Measurements from ENCODE around the gene DNAJC25.

DNAJC25 gene

GRCh38 chr9:111661802-111662521 lies 30.8 kb downstream of the DNAJC25 start:
- Histone ChIP-seq H3K9me3 (ENCODE audit: insufficient read depth, low read length) (no peaks in the 10 kb centered on the region), H2AFZ (ENCODE audit: low read depth, low read length, severe bottlenecking) (peak overlapping the region; percentile 80), H3F3A (ENCODE audit: insufficient read depth) (no peaks in the 10 kb centered on the region), H3K4me3 (ENCODE audit: insufficient read depth, low read length, poor library complexity, severe bottlenecking) (peak overlapping the region; percentile 84), H3K27me3 (ENCODE audit: low read length) (no peaks in the 10 kb centered on the region), H3K4me2 (ENCODE audit: low read depth, low read length, poor library complexity, severe bottlenecking) (peak overlapping the region; percentile 75), H3K27ac (ENCODE audit: low read depth, low read length) (no peak overlapping the region), H3K36me3 (ENCODE audit: low read length) (no peaks in the 10 kb centered on the region), H3K9ac (ENCODE audit: low read length) (peak overlapping the region; percentile 49), H4K20me1 (ENCODE audit: low read depth, low read length) (no peaks in the 10 kb centered on the region), H3K9me2 (replicated peaks; ENCODE audit: insufficient read depth, low read length) (no peaks in the 10 kb centered on the region), H3K79me2 (ENCODE audit: insufficient read depth, low read length) (no peaks in the 10 kb centered on the region)
- TF ChIP-seq CTCF (IDR thresholded peaks at IDR 0.05; ENCODE audit: insufficient read depth, low read length, poor library complexity, severe bottlenecking) (no peak), EZH2phosphoT487 (conservative IDR thresholded peaks at IDR 0.05; ENCODE audit: low read length) (0 out of 2 replicates have a peak, but pooled peaks have one; percentile 47)

- no peaks in the 10 kb centered on the region for H3K27me3 ChIP-seq (ENCODE audit: low read length)
- TF ChIP-seq EZH2phosphoT487 (conservative IDR thresholded peaks at IDR 0.05; ENCODE audit: low read length), result no peak
- no peak for TF ChIP-seq CTCF (IDR thresholded peaks at IDR 0.05; ENCODE audit: insufficient read depth, low read length, poor library complexity, severe bottlenecking)
- peak overlapping the region; percentile 49; the same call in 1 of the 2 replicates for H3K9ac ChIP-seq (ENCODE audit: low read length)
- H3K36me3 ChIP-seq (ENCODE audit: low read length), result no peaks in the 10 kb centered on the region
- H3F3A ChIP-seq (ENCODE audit: insufficient read depth), result no peaks in the 10 kb centered on the region
- no peak overlapping the region for H3K27ac ChIP-seq (ENCODE audit: low read depth, low read length)
- no peaks in the 10 kb centered on the region for H3K9me2 ChIP-seq (replicated peaks; ENCODE audit: insufficient read depth, low read length)
- H3K4me3 ChIP-seq (ENCODE audit: insufficient read depth, low read length, poor library complexity, severe bottlenecking), result peak overlapping the region; percentile 84
- H4K20me1 ChIP-seq (ENCODE audit: low read depth, low read length), result no peaks in the 10 kb centered on the region
- H3K79me2 ChIP-seq (ENCODE audit: insufficient read depth, low read length), result no peaks in the 10 kb centered on the region
- peak overlapping the region; percentile 75 for H3K4me2 ChIP-seq (ENCODE audit: low read depth, low read length, poor library complexity, severe bottlenecking)
- peak overlapping the region; percentile 80 for H2AFZ ChIP-seq (ENCODE audit: low read depth, low read length, severe bottlenecking)
- H3K9me3 ChIP-seq (ENCODE audit: insufficient read depth, low read length), result no peaks in the 10 kb centered on the region
Measured at GRCh38 chr9:111662576-111663300, 31.6 kb downstream of the DNAJC25 start.

DNA sequence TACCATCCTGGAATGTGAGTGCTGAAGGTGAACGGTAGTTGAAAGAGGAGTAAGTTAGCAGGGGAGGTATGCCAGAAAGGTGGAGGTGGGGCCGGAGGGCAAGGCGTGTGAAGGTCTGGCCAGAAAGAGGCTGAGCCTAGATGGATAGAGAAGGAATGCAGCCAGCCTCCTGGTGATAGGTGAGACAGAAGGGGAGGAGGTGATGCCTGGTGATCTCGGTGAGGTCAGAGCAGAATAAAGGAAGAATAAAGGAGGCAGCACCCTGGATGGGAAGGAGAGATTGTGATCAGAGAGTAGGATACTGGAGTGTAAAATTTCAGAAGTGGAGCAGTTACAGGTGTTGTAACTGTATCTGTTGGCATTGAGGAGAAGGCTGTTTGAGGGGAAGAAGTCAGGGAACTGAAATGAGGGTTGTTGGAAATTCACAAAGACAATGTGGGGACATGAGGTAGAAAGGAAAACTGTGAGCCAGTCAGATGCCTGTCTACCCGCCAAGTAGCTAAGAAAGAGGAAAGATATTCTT lies 32.2 kb downstream of the DNAJC25 start:
- Histone ChIP-seq H3K36me3 (ENCODE audit: low read length) (no peaks in the 10 kb centered on the region), H3K9me3 (ENCODE audit: insufficient read depth, low read length) (no peaks in the 10 kb centered on the region), H3K4me2 (ENCODE audit: low read depth, low read length, poor library complexity, severe bottlenecking) (no peak overlapping the region), H3K9ac (ENCODE audit: low read length) (no peak overlapping the region), H2AFZ (ENCODE audit: low read depth, low read length, severe bottlenecking) (no peak overlapping the region), H4K20me1 (ENCODE audit: low read depth, low read length) (no peaks in the 10 kb centered on the region), H3K27ac (ENCODE audit: low read depth, low read length) (no peak overlapping the region), H3K9me2 (replicated peaks; ENCODE audit: insufficient read depth, low read length) (no peaks in the 10 kb centered on the region), H3K4me3 (ENCODE audit: insufficient read depth, low read length, poor library complexity, severe bottlenecking) (no peak overlapping the region), H3K79me2 (ENCODE audit: insufficient read depth, low read length) (no peaks in the 10 kb centered on the region), H3F3A (ENCODE audit: insufficient read depth) (no peaks in the 10 kb centered on the region), H3K27me3 (ENCODE audit: low read length) (no peaks in the 10 kb centered on the region)
- TF ChIP-seq EZH2phosphoT487 (conservative IDR thresholded peaks at IDR 0.05; ENCODE audit: low read length) (no peak), CTCF (IDR thresholded peaks at IDR 0.05; ENCODE audit: insufficient read depth, low read length, poor library complexity, severe bottlenecking) (no peak)

Measured in SU-DHL-6 (cell line).